PC-9 (cell line): ENCODE measurements around the gene CARD11. TPM values are rescaled to one million over a fixed set of nuclear protein-coding genes. Genes with fewer than 3 reads are reported as not detected.

Experiments
- BruUV-seq: library from RNA; stranded (reverse); fragments of 400-500 nt; replicated peaks from 2 replicates; lab custom pipeline; 2021; lab: Mats Ljungman, UMichigan
- CTCF ChIA-PET: fragments of 300-600 bp; sonication (Branson Sonifier 250); formaldehyde crosslinking; loops from one replicate; lab custom pipeline; 2022; ENCODE audit warnings: antibody characterized with exemption; lab: Charles Lee
- POLR2A ChIA-PET: fragments of 300-600 bp; sonication (Branson Sonifier 250); formaldehyde crosslinking; loops from one replicate; lab custom pipeline; 2022; ENCODE audit warnings: antibody characterized with exemption; ENCODE audit not compliant: unreplicated experiment; lab: Charles Lee
- DNase-seq, 2 experiments: peaks; one replicate each; pipeline versions ENCODE4 v3.0.0 to v3.0.0-alpha.2; 2015 to 2022; ENCODE audit warnings: mixed read lengths in 1 of 2
- H2AFZ ChIP-seq: fragments of 200-600 bp; sonication (generic); 2 replicates; pipeline ENCODE4 v1.8.1; 2017; ENCODE audit warnings: antibody characterized with exemption
- H3F3A ChIP-seq: fragments of 200-600 bp; sonication (generic); 2 replicates; pipeline ENCODE4 v1.8.1; 2017; ENCODE audit warnings: antibody characterized with exemption, mild to moderate bottlenecking, low read depth; ENCODE audit not compliant: insufficient read depth
- H3K27ac ChIP-seq: fragments of 200-600 bp; sonication (generic); 2 replicates; pipeline ENCODE4 v1.6.1; 2016; ENCODE audit warnings: mixed run types
- H3K27me3 ChIP-seq: fragments of 200-600 bp; sonication (generic); 2 replicates; pipeline ENCODE4 v1.6.1; 2016; ENCODE audit warnings: low read depth, mixed run types; ENCODE audit not compliant: insufficient read depth
- H3K36me3 ChIP-seq: fragments of 200-600 bp; sonication (generic); 2 replicates; pipeline ENCODE4 v1.6.1; 2016; ENCODE audit warnings: low read depth, mixed run types
- H3K4me1 ChIP-seq: fragments of 200-600 bp; sonication (generic); replicated peaks from 2 replicates; pipeline ENCODE4 v1.6.1; 2016; ENCODE audit warnings: mixed run types; ENCODE audit not compliant: insufficient read depth
- H3K4me2 ChIP-seq: fragments of 200-600 bp; sonication (generic); 2 replicates; pipeline ENCODE4 v1.6.1; 2017; ENCODE audit warnings: mixed run types
- H3K4me3 ChIP-seq: fragments of 200-600 bp; sonication (generic); 2 replicates; pipeline ENCODE4 v1.6.1; 2016; ENCODE audit warnings: mixed run types
- H3K79me2 ChIP-seq: fragments of 200-600 bp; sonication (generic); 2 replicates; pipeline ENCODE4 v1.6.1; 2017; ENCODE audit warnings: low read depth, mixed run types
- H3K9me2 ChIP-seq: fragments of 200-600 bp; sonication (generic); 2 replicates; pipeline ENCODE4 v1.8.1; 2017; ENCODE audit warnings: mild to moderate bottlenecking; ENCODE audit not compliant: insufficient read depth
- H3K9me3 ChIP-seq: fragments of 200-600 bp; sonication (generic); 2 replicates; pipeline ENCODE4 v1.8.1; 2016; ENCODE audit warnings: low read depth; ENCODE audit not compliant: insufficient read depth
- H4K20me1 ChIP-seq: fragments of 200-600 bp; sonication (generic); 2 replicates; pipeline ENCODE4 v1.8.1; 2017; ENCODE audit not compliant: insufficient read depth
- CTCF ChIP-seq: fragments of 200-600 bp; sonication (generic); conservative IDR thresholded peaks from 2 replicates; pipeline ENCODE4 v1.6.1; 2017; ENCODE audit warnings: mixed run types, antibody characterized with exemption, mild to moderate bottlenecking, moderate library complexity
- EZH2 ChIP-seq: fragments of 200-600 bp; sonication (generic); IDR thresholded peaks from 2 replicates; pipeline ENCODE4 v1.8.0; 2017; ENCODE audit warnings: antibody characterized with exemption, low read depth
- intact Hi-C: fragments of 100-400 bp; cut with micrococcal nuclease; formaldehyde crosslinking; loops from one replicate; pipeline ENCODE4 v1.10.0; 2022; ENCODE audit not compliant: unreplicated experiment
- total RNA-seq: library from RNA; stranded (reverse); gene quantifications from 2 replicates; pipeline ENCODE4 v1.2.3, GENCODE V29; 2021

CARD11 gene
- total RNA-seq, 1 experiment from 2014 or later = 62.6 TPM

GRCh38 chr7:2982831-2983230 lies 60.8 kb downstream of the CARD11 start:
- Histone ChIP-seq H3K4me3 (no peak overlapping the region), H3K79me2 (peaks cover 12% of the 10 kb centered on the region; the same call in 1 of the 2 replicates), H3K9me3 (no peaks in the 10 kb centered on the region), H2AFZ (no peak overlapping the region), H3K4me2 (no peak overlapping the region), H3K27ac (no peak overlapping the region), H3K9me2 (no peaks in the 10 kb centered on the region), H3K27me3 (no peaks in the 10 kb centered on the region), H3F3A (no peaks in the 10 kb centered on the region; the same call in 1 of the 2 replicates), H4K20me1 (peaks cover 5% of the 10 kb centered on the region), H3K4me1 (no peaks in the 10 kb centered on the region), H3K36me3 (no peaks in the 10 kb centered on the region; the same call in 1 of the 2 replicates)
- intact Hi-C loops = no loop called here
- ChIA-PET CTCF (no interaction called here), POLR2A (no interaction called here)
- DNase-seq = no peak
- BruUV-seq = no TSS peak
- no peak for TF ChIP-seq EZH2
- TF ChIP-seq CTCF = no peak

- Histone ChIP-seq H3K9me3 (no peaks in the 10 kb centered on the region), H3K79me2 (peaks cover 9% of the 10 kb centered on the region; the same call in 1 of the 2 replicates), H3K27ac (no peak overlapping the region), H3K4me1 (no peaks in the 10 kb centered on the region), H2AFZ (no peak overlapping the region), H3K4me2 (no peak overlapping the region), H3K4me3 (no peak overlapping the region), H3K36me3 (no peaks in the 10 kb centered on the region; the same call in 1 of the 2 replicates), H3F3A (no peaks in the 10 kb centered on the region; the same call in 1 of the 2 replicates), H3K27me3 (no peaks in the 10 kb centered on the region), H4K20me1 (peaks cover 2% of the 10 kb centered on the region), H3K9me2 (no peaks in the 10 kb centered on the region)
- TF ChIP-seq EZH2 (no peak), CTCF (no peak)
- intact Hi-C loops = no loop called here
- ChIA-PET POLR2A (no interaction called here), CTCF (no interaction called here)
- BruUV-seq = no TSS peak
- DNase-seq = no peak
Observed at GRCh38 chr7:2982401-2982800, 61.3 kb downstream of the CARD11 start.

GRCh38 chr7:2981103-2981480 lies 62.6 kb downstream of the CARD11 start:
- intact Hi-C loops = no loop called here
- TF ChIP-seq CTCF = no peak
- no peak for TF ChIP-seq EZH2
- no peaks in the 10 kb centered on the region; the same call in 1 of the 2 replicates for H3F3A ChIP-seq
- ChIA-PET POLR2A (no interaction called here), CTCF (no interaction called here)
- no peaks in the 10 kb centered on the region for H3K9me2 ChIP-seq
- no peak overlapping the region for H3K4me3 ChIP-seq
- no peaks in the 10 kb centered on the region for H3K9me3 ChIP-seq
- H3K27me3 ChIP-seq = no peaks in the 10 kb centered on the region
- BruUV-seq = no TSS peak
- no peak overlapping the region for H3K27ac ChIP-seq
- H2AFZ ChIP-seq = no peak overlapping the region
- H3K36me3 ChIP-seq = no peaks in the 10 kb centered on the region; the same call in 1 of the 2 replicates
- no peak for DNase-seq
- H4K20me1 ChIP-seq = no peaks in the 10 kb centered on the region; the same call in none of the 2 replicates
- no peak overlapping the region for H3K4me2 ChIP-seq
- 0 out of 2 replicates have a peak, but pooled peaks cover 4% of the 10 kb centered on the region for H3K79me2 ChIP-seq
- no peaks in the 10 kb centered on the region for H3K4me1 ChIP-seq
